HepG2 (cell line): ENCODE results near the gene ABCA8. TPM values are rescaled to one million over a fixed set of nuclear protein-coding genes. Genes with fewer than 3 reads are reported as not detected.

Source experiments
- ARHGAP35 ChIP-seq: sonication (generic); formaldehyde crosslinking; IDR thresholded peaks from 2 replicates; pipeline ENCODE4 v1.9.0; 2022; ENCODE audit warnings: mild to moderate bottlenecking, inconsistent platforms, moderate library complexity, missing genetic modification reagents, borderline replicate concordance
- CBX1 ChIP-seq: IDR thresholded peaks from one replicate; pipeline ENCODE4 v1.6.1; 2016; ENCODE audit warnings: antibody characterized with exemption, low read depth
- EP300 ChIP-seq, 3 experiments: sonication (generic) in 1 of 3; formaldehyde crosslinking in 1 of 3; IDR thresholded peaks; 2 replicates each; pipeline versions ENCODE4 v1.5.1 to v1.6.1; 2011 to 2020; ENCODE audit warnings: low read depth in 2 of 3, low read length in 2 of 3, borderline replicate concordance in 1 of 3, improper control_type of control experiment in 1 of 3, mild to moderate bottlenecking in 1 of 3, missing genetic modification reagents in 1 of 3, moderate library complexity in 1 of 3
- FOXJ3 ChIP-seq: sonication (generic); formaldehyde crosslinking; IDR thresholded peaks from 2 replicates; pipeline ENCODE4 v1.4.0; 2020; ENCODE audit warnings: missing genetic modification reagents, mild to moderate bottlenecking, borderline replicate concordance
- IKZF4 ChIP-seq: sonication (generic); formaldehyde crosslinking; IDR thresholded peaks from 2 replicates; pipeline ENCODE4 v1.5.1; 2020; ENCODE audit warnings: borderline replicate concordance, mild to moderate bottlenecking, low read depth, missing genetic modification reagents; ENCODE audit errors: not compliant biosample characterization
- ISX ChIP-seq: sonication (generic); formaldehyde crosslinking; conservative IDR thresholded peaks from 2 replicates; pipeline ENCODE4 v1.5.0; 2020; ENCODE audit warnings: missing genetic modification reagents
- NCOA1 ChIP-seq: sonication (generic); formaldehyde crosslinking; IDR thresholded peaks from 2 replicates; pipeline ENCODE4 v1.9.0; 2021; ENCODE audit warnings: missing genetic modification reagents
- PHF21A ChIP-seq: sonication (generic); formaldehyde crosslinking; IDR thresholded peaks from 2 replicates; pipeline ENCODE4 v1.5.0; 2020; ENCODE audit warnings: mild to moderate bottlenecking, missing genetic modification reagents
- POLR2AphosphoS5 ChIP-seq: IDR thresholded peaks from 2 replicates; pipeline ENCODE4 v1.6.1; 2012; ENCODE audit warnings: low read depth, low read length
- RBFOX2 ChIP-seq: fragments of 200-400 bp; formaldehyde crosslinking; IDR thresholded peaks from 2 replicates; pipeline ENCODE4 v1.6.1; 2017; ENCODE audit warnings: low read depth, mild to moderate bottlenecking, low read length
- SOX13 ChIP-seq, 3 experiments: fragments of 450-650 bp in 1 of 3; sonication (generic) in 1 of 3; formaldehyde crosslinking in 1 of 3; IDR thresholded peaks in 2 of 3; conservative IDR thresholded peaks in 1 of 3; 2 replicates each; pipeline versions ENCODE4 v1.5.0 to v1.6.1; 2016 to 2020; ENCODE audit warnings: antibody characterized with exemption in 1 of 3, mild to moderate bottlenecking in 1 of 3, missing compliant biosample characterization in 1 of 3, missing genetic modification reagents in 1 of 3, moderate library complexity in 1 of 3
- ZKSCAN1 ChIP-seq: fragments of 150-350 bp; IDR thresholded peaks from 2 replicates; pipeline ENCODE4 v1.6.1; 2014; ENCODE audit warnings: low read length
- ZKSCAN8 ChIP-seq: IDR thresholded peaks from 2 replicates; pipeline ENCODE4 v1.6.1; 2016; ENCODE audit warnings: borderline replicate concordance, missing genetic modification reagents, missing compliant biosample characterization
- ZSCAN31 ChIP-seq: sonication (generic); formaldehyde crosslinking; IDR thresholded peaks from 2 replicates; pipeline ENCODE4 v1.5.0; 2020; ENCODE audit warnings: low read depth, mild to moderate bottlenecking, missing genetic modification reagents
- polyA plus RNA-seq, 8 experiments: library from polyadenylated mRNA; depleted of rRNA in 3 of 8; stranded (reverse) in 7 of 8; unstranded in 1 of 8; fragments of >200 nt; fragmentation: Illumina TruSeq in 4 of 8; extraction: Trizol in 4 of 8; gene quantifications; 2 replicates each; pipeline versions ENCODE4 v1.2.1 to v1.2.3, GENCODE V29; 2011 to 2016; ENCODE audit warnings: low read depth in 4 of 8, missing spikeins in 1 of 8, mixed read lengths in 1 of 8; ENCODE audit not compliant: insufficient read depth in 1 of 8
- total RNA-seq, 5 experiments: library from RNA; depleted of rRNA; stranded (reverse); fragments of >200 nt; fragmentation: Illumina TruSeq; extraction: Trizol; gene quantifications; 2 replicates each; pipeline ENCODE4 v1.2.3, GENCODE V29; 2016; ENCODE audit warnings: low read depth in 1 of 5
- TF ChIP-seq, protein P1 (sequence below): sonication (generic); formaldehyde crosslinking; conservative IDR thresholded peaks from 2 replicates; pipeline ENCODE4 v1.4.0; 2020; ENCODE audit warnings: missing genetic modification reagents
- TF ChIP-seq, protein P2 (sequence below): sonication (generic); formaldehyde crosslinking; IDR thresholded peaks from 2 replicates; pipeline ENCODE4 v1.8.1; 2022; ENCODE audit warnings: mild to moderate bottlenecking, missing genetic modification reagents
- TF ChIP-seq, protein P3 (sequence below): sonication (generic); formaldehyde crosslinking; IDR thresholded peaks from 2 replicates; pipeline ENCODE4 v1.4.0; 2020; ENCODE audit warnings: missing genetic modification reagents, borderline replicate concordance
- TF ChIP-seq, protein P4 (sequence below): sonication (generic); formaldehyde crosslinking; IDR thresholded peaks from 2 replicates; pipeline ENCODE4 v1.4.0; 2020; ENCODE audit warnings: missing genetic modification reagents, borderline replicate concordance

ABCA8 gene
- total and polyA plus RNA-seq, 2 of the 13 experiments (the other 11 are each of a cell fraction or from before 2014, with no cell fraction given): 0.05 to 0.18 TPM

DNA sequence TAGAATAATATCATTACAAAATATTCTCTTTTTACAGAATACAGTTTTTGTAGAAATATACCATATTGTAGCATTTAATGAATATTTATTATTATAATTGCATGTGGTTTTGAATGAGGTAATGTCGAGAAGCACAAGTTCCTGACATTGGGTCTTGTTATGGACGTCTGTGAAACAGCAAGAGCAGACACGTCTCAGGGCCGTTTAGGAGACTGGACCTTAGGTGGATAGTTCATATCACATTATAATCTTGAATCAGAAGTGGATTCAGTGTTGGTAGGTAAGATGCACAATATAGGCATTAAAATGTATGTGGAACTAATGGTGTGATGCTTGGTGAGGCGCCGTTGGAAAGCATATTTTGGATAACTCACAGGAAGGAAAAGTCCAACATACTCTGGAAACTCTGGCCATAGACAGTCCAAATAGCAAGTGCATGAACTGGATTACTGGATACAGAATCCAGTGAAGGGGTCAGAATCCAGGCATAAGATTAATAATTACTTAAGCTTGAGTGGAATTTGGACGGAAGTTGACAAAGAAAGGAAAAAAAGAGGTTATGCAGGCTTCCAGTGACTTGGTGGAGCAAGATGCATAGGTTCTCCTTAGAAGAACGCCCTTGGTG is 17.2 kb downstream of the ABCA8 start (continued):
- TF ChIP-seq, protein P1, sequence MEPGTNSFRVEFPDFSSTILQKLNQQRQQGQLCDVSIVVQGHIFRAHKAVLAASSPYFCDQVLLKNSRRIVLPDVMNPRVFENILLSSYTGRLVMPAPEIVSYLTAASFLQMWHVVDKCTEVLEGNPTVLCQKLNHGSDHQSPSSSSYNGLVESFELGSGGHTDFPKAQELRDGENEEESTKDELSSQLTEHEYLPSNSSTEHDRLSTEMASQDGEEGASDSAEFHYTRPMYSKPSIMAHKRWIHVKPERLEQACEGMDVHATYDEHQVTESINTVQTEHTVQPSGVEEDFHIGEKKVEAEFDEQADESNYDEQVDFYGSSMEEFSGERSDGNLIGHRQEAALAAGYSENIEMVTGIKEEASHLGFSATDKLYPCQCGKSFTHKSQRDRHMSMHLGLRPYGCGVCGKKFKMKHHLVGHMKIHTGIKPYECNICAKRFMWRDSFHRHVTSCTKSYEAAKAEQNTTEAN (CRISPR knock-in tag): no peak
- peak; percentile 74; the same call in 1 of the 2 replicates for TF ChIP-seq ZSCAN31
- TF ChIP-seq CBX1: no peak
- peak; percentile 76; the same call in 1 of the 2 replicates for TF ChIP-seq FOXJ3 (CRISPR knock-in tag)
- 0 out of 2 replicates have a peak, but pooled peaks have one; percentile 40 for TF ChIP-seq ISX (CRISPR knock-in tag)
- TF ChIP-seq ZKSCAN1: no peak
- TF ChIP-seq ZKSCAN8 (CRISPR knock-in tag): peak; percentile 36; the same call in 1 of the 2 replicates
- TF ChIP-seq, protein P2, sequence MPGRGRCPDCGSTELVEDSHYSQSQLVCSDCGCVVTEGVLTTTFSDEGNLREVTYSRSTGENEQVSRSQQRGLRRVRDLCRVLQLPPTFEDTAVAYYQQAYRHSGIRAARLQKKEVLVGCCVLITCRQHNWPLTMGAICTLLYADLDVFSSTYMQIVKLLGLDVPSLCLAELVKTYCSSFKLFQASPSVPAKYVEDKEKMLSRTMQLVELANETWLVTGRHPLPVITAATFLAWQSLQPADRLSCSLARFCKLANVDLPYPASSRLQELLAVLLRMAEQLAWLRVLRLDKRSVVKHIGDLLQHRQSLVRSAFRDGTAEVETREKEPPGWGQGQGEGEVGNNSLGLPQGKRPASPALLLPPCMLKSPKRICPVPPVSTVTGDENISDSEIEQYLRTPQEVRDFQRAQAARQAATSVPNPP (CRISPR knock-in tag): peak; percentile 35; the same call in 1 of the 2 replicates
- TF ChIP-seq NCOA1 (CRISPR knock-in tag): no peak
- peak in 1 of 2 experiments; percentile 82; a peak in 2 of 4 replicates for TF ChIP-seq EP300 (IDR thresholded peaks at IDR 0.05; ENCODE audit: low read depth in 2 of 2, low read length in 2 of 2)
- TF ChIP-seq EP300 (CRISPR knock-in tag; IDR thresholded peaks at IDR 0.05; ENCODE audit: borderline replicate concordance): no peak
- peak; percentile 60 for TF ChIP-seq POLR2AphosphoS5
- no peak for TF ChIP-seq SOX13 (IDR thresholded peaks at IDR 0.05)
- TF ChIP-seq SOX13 (CRISPR knock-in tag; conservative IDR thresholded peaks at IDR 0.05 in 1 of 2, IDR thresholded peaks at IDR 0.05 in 1 of 2): peak in 1 of 2 experiments; percentile 59; a peak in 1 of 4 replicates
- TF ChIP-seq PHF21A (CRISPR knock-in tag): peak; percentile 28; the same call in 1 of the 2 replicates
- no peak for TF ChIP-seq ARHGAP35 (CRISPR knock-in tag)
- no peak for TF ChIP-seq IKZF4 (CRISPR knock-in tag)
- TF ChIP-seq, protein P3, sequence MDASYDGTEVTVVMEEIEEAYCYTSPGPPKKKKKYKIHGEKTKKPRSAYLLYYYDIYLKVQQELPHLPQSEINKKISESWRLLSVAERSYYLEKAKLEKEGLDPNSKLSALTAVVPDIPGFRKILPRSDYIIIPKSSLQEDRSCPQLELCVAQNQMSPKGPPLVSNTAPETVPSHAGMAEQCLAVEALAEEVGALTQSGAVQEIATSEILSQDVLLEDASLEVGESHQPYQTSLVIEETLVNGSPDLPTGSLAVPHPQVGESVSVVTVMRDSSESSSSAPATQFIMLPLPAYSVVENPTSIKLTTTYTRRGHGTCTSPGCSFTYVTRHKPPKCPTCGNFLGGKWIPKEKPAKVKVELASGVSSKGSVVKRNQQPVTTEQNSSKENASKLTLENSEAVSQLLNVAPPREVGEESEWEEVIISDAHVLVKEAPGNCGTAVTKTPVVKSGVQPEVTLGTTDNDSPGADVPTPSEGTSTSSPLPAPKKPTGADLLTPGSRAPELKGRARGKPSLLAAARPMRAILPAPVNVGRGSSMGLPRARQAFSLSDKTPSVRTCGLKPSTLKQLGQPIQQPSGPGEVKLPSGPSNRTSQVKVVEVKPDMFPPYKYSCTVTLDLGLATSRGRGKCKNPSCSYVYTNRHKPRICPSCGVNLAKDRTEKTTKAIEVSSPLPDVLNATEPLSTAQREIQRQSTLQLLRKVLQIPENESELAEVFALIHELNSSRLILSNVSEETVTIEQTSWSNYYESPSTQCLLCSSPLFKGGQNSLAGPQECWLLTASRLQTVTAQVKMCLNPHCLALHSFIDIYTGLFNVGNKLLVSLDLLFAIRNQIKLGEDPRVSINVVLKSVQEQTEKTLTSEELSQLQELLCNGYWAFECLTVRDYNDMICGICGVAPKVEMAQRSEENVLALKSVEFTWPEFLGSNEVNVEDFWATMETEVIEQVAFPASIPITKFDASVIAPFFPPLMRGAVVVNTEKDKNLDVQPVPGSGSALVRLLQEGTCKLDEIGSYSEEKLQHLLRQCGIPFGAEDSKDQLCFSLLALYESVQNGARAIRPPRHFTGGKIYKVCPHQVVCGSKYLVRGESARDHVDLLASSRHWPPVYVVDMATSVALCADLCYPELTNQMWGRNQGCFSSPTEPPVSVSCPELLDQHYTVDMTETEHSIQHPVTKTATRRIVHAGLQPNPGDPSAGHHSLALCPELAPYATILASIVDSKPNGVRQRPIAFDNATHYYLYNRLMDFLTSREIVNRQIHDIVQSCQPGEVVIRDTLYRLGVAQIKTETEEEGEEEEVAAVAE (CRISPR knock-in tag): no peak
- peak; percentile 55; the same call in 1 of the 2 replicates for TF ChIP-seq RBFOX2
- TF ChIP-seq, protein P4, sequence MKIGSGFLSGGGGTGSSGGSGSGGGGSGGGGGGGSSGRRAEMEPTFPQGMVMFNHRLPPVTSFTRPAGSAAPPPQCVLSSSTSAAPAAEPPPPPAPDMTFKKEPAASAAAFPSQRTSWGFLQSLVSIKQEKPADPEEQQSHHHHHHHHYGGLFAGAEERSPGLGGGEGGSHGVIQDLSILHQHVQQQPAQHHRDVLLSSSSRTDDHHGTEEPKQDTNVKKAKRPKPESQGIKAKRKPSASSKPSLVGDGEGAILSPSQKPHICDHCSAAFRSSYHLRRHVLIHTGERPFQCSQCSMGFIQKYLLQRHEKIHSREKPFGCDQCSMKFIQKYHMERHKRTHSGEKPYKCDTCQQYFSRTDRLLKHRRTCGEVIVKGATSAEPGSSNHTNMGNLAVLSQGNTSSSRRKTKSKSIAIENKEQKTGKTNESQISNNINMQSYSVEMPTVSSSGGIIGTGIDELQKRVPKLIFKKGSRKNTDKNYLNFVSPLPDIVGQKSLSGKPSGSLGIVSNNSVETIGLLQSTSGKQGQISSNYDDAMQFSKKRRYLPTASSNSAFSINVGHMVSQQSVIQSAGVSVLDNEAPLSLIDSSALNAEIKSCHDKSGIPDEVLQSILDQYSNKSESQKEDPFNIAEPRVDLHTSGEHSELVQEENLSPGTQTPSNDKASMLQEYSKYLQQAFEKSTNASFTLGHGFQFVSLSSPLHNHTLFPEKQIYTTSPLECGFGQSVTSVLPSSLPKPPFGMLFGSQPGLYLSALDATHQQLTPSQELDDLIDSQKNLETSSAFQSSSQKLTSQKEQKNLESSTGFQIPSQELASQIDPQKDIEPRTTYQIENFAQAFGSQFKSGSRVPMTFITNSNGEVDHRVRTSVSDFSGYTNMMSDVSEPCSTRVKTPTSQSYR (CRISPR knock-in tag): no peak
- TF ChIP-seq, all 625 proteins: peak for 105
